HepG2 (cell line): ENCODE measurements around the gene DCUN1D3. TPM values are rescaled to one million over a fixed set of nuclear protein-coding genes. Genes with fewer than 3 reads are reported as not detected.

Experiments used
- AGO1 ChIP-seq: fragments of 200-400 bp; formaldehyde crosslinking; IDR thresholded peaks from 2 replicates; pipeline ENCODE4 v1.6.1; 2017; ENCODE audit warnings: mild to moderate bottlenecking, low read depth, low read length, moderate library complexity; ENCODE audit not compliant: poor library complexity, severe bottlenecking
- ARNT2 ChIP-seq: sonication (generic); formaldehyde crosslinking; IDR thresholded peaks from 2 replicates; pipeline ENCODE4 v1.8.0; 2022; ENCODE audit warnings: mild to moderate bottlenecking, low read depth, missing genetic modification reagents, moderate library complexity
- ATRX ChIP-seq: sonication (generic); formaldehyde crosslinking; IDR thresholded peaks from 2 replicates; pipeline ENCODE4 v1.4.0; 2020; ENCODE audit warnings: missing genetic modification reagents, borderline replicate concordance
- FOXK1 ChIP-seq: sonication (generic); formaldehyde crosslinking; IDR thresholded peaks from 2 replicates; pipeline ENCODE4 v1.4.0; 2020; ENCODE audit warnings: low read depth, missing genetic modification reagents, borderline replicate concordance
- MAFK ChIP-seq, 2 experiments: IDR thresholded peaks in 1 of 2; conservative IDR thresholded peaks in 1 of 2; 2 replicates each; pipeline ENCODE4 v1.6.1; 2011; ENCODE audit warnings: improper control_type of control experiment in 2 of 2, low read length in 2 of 2
- MIER2 ChIP-seq: IDR thresholded peaks from 2 replicates; pipeline ENCODE4 v1.6.1; 2016; ENCODE audit warnings: missing biosample characterization, missing genetic modification reagents
- ONECUT2 ChIP-seq: sonication (generic); formaldehyde crosslinking; IDR thresholded peaks from 2 replicates; pipeline ENCODE4 v1.4.0; 2020; ENCODE audit warnings: missing genetic modification reagents
- POGK ChIP-seq: sonication (generic); formaldehyde crosslinking; conservative IDR thresholded peaks from 2 replicates; pipeline ENCODE4 v1.8.0; 2022; ENCODE audit warnings: mild to moderate bottlenecking, moderate library complexity, missing genetic modification reagents
- PRMT3 ChIP-seq: sonication (generic); formaldehyde crosslinking; IDR thresholded peaks from 2 replicates; pipeline ENCODE4 v1.8.1; 2022; ENCODE audit warnings: low read depth, mild to moderate bottlenecking, moderate library complexity, missing genetic modification reagents, borderline replicate concordance
- RERE ChIP-seq: IDR thresholded peaks from 2 replicates; pipeline ENCODE4 v1.6.1; 2016; ENCODE audit warnings: low read depth, missing genetic modification reagents, missing compliant biosample characterization
- RFX1 ChIP-seq: fragments of 450-650 bp; IDR thresholded peaks from 2 replicates; pipeline ENCODE4 v1.6.1; 2017
- SIX4 ChIP-seq: sonication (generic); formaldehyde crosslinking; IDR thresholded peaks from 2 replicates; pipeline ENCODE4 v1.4.0; 2020; ENCODE audit warnings: missing genetic modification reagents
- WIZ ChIP-seq: sonication (generic); formaldehyde crosslinking; IDR thresholded peaks from 2 replicates; pipeline ENCODE4 v1.5.1; 2020; ENCODE audit warnings: mild to moderate bottlenecking, missing genetic modification reagents
- ZNF329 ChIP-seq: sonication (generic); formaldehyde crosslinking; IDR thresholded peaks from 2 replicates; pipeline ENCODE4 v1.9.0; 2021; ENCODE audit warnings: low read depth, mild to moderate bottlenecking, missing genetic modification reagents
- ZNF713 ChIP-seq: sonication (generic); formaldehyde crosslinking; IDR thresholded peaks from 2 replicates; pipeline ENCODE4 v1.4.0; 2020; ENCODE audit warnings: mild to moderate bottlenecking, missing genetic modification reagents
- polyA plus RNA-seq, 8 experiments: library from polyadenylated mRNA; depleted of rRNA in 3 of 8; stranded (reverse) in 7 of 8; unstranded in 1 of 8; fragments of >200 nt; fragmentation: Illumina TruSeq in 4 of 8; extraction: Trizol in 4 of 8; gene quantifications; 2 replicates each; pipeline versions ENCODE4 v1.2.1 to v1.2.3, GENCODE V29; 2011 to 2016; ENCODE audit warnings: low read depth in 4 of 8, missing spikeins in 1 of 8, mixed read lengths in 1 of 8; ENCODE audit not compliant: insufficient read depth in 1 of 8
- total RNA-seq, 5 experiments: library from RNA; depleted of rRNA; stranded (reverse); fragments of >200 nt; fragmentation: Illumina TruSeq; extraction: Trizol; gene quantifications; 2 replicates each; pipeline ENCODE4 v1.2.3, GENCODE V29; 2016; ENCODE audit warnings: low read depth in 1 of 5

The DCUN1D3 gene
- total and polyA plus RNA-seq, 2 of the 13 experiments (the other 11 are each of a cell fraction or from before 2014, with no cell fraction given): 5.0 to 19.3 TPM

- TF ChIP-seq POGK: no peak
- no peak for TF ChIP-seq RERE
- no peak for TF ChIP-seq ARNT2 (CRISPR knock-in tag)
- TF ChIP-seq AGO1: no peak
- peak in 1 of 2 experiments; percentile 32; a peak in 1 of 4 replicates for TF ChIP-seq MAFK (conservative IDR thresholded peaks at IDR 0.05 in 1 of 2, IDR thresholded peaks at IDR 0.05 in 1 of 2; ENCODE audit: low read length in 2 of 2)
- no peak for TF ChIP-seq ZNF713 (CRISPR knock-in tag)
- no peak for TF ChIP-seq ONECUT2
- no peak for TF ChIP-seq SIX4
- no peak for TF ChIP-seq WIZ (CRISPR knock-in tag)
- no peak for TF ChIP-seq RFX1
- no peak for TF ChIP-seq PRMT3
- TF ChIP-seq ZNF329 (CRISPR knock-in tag): no peak
- TF ChIP-seq ATRX (CRISPR knock-in tag): no peak
- TF ChIP-seq FOXK1 (CRISPR knock-in tag): 0 out of 2 replicates have a peak, but pooled peaks have one; percentile 9
- TF ChIP-seq MIER2: no peak
- TF ChIP-seq, all 625 proteins: peak for 3
These were observed 1.1 kb downstream of the DCUN1D3 start (continued) for GRCh38 chr16:20899071-20899470.
